Esophagus muscularis mucosa (tissue), 3 donors: Measurements from ENCODE around the gene DEDD2.
A peak's percentile ranks its signal among the peaks of the same experiment; 100 is the strongest.

Experiments
- CTCF ChIP-seq, 3 experiments: fragments of 200-600 bp in 2 of 3; fragments of 450-650 bp in 1 of 3; sonication (generic) in 2 of 3; IDR thresholded peaks; one replicate each; pipeline ENCODE4 v1.5.1; 2017 to 2019; ENCODE audit warnings: antibody characterized with exemption in 3 of 3, mild to moderate bottlenecking in 2 of 3, moderate library complexity in 1 of 3
- POLR2A ChIP-seq: fragments of 450-650 bp; IDR thresholded peaks from one replicate; pipeline ENCODE4 v1.6.1; 2017; ENCODE audit warnings: antibody characterized with exemption, moderate library complexity, mild to moderate bottlenecking, low read depth
- POLR2AphosphoS5 ChIP-seq, 2 donors: sonication (generic); formaldehyde crosslinking; IDR thresholded peaks; one replicate each; pipeline ENCODE4 v1.6.1; 2017; ENCODE audit warnings: antibody characterized with exemption in 2 of 2

- TF ChIP-seq POLR2A (no peak), CTCF (IDR thresholded peaks at IDR 0.05) (no peak), POLR2AphosphoS5 (IDR thresholded peaks at IDR 0.05) (peak; percentile 37 to 64)
These were observed 36.0 kb upstream of the DEDD2 start for GRCh38 chr19:42253245-42254088.
